Omental fat pad (tissue), 4 donors: ENCODE results near the gene LRP2. TPM values are rescaled to one million over a fixed set of nuclear protein-coding genes. Genes with fewer than 3 reads are reported as not detected.

ENCODE experiments used
- ATAC-seq: fragments of 150-250 bp; one replicate; pipeline ENCODE4 v1.9.1; 2016; ENCODE audit warnings: mild to moderate bottlenecking, moderate library complexity; ENCODE audit not compliant: low FRiP score
- DNase-seq: peaks from one replicate; pipeline ENCODE4 v3.0.0-alpha.2; 2019; ENCODE audit warnings: low spot score
- CTCF ChIP-seq, 3 donors: fragments of 450-650 bp; IDR thresholded peaks; one replicate each; pipeline ENCODE4 v1.5.1; 2016 to 2017; ENCODE audit warnings: antibody characterized with exemption in 3 of 3, mild to moderate bottlenecking in 3 of 3, moderate library complexity in 2 of 3
- total RNA-seq, 4 donors: library from RNA; depleted of rRNA; stranded (reverse); fragments of >200 nt; gene quantifications; one replicate each; pipeline ENCODE4 v1.1.0, GENCODE V29; 2016

LRP2 gene
- total RNA-seq, 4 donors from 2014 or later = 12.2 to 58.3 (median 14.1) TPM; not detected in 1

- no peak for ATAC-seq
- no peak for DNase-seq
- TF ChIP-seq CTCF (IDR thresholded peaks at IDR 0.05) = no peak
Observed at GRCh38 chr2:169106563-169107545, 255.5 kb downstream of the LRP2 start.

- DNase-seq (no peak), ATAC-seq (no peak)
- no peak for TF ChIP-seq CTCF (IDR thresholded peaks at IDR 0.05)
Observed at GRCh38 chr2:169106134-169106533, 256.2 kb downstream of the LRP2 start.

- DNase-seq = no peak
- no peak for ATAC-seq
- no peak for TF ChIP-seq CTCF (IDR thresholded peaks at IDR 0.05)
Observed at GRCh38 chr2:169105476-169105875, 256.9 kb downstream of the LRP2 start.

GRCh38 chr2:169104848-169105247, 257.5 kb downstream of the LRP2 start:
- TF ChIP-seq CTCF (IDR thresholded peaks at IDR 0.05) = no peak
- DNase-seq = no peak

GRCh38 chr2:169095621-169096105, 266.7 kb downstream of the LRP2 start:
- no peak for TF ChIP-seq CTCF (IDR thresholded peaks at IDR 0.05)
- ATAC-seq = peak; percentile 68

More at GRCh38 chr2:169104848-169105247, 257.5 kb downstream of the LRP2 start:
- no peak for ATAC-seq

GRCh38 chr2:169094676-169095075, 267.7 kb downstream of the LRP2 start:
- ATAC-seq (no peak), DNase-seq (no peak)
- no peak for TF ChIP-seq CTCF (IDR thresholded peaks at IDR 0.05)

More at GRCh38 chr2:169095621-169096105, 266.7 kb downstream of the LRP2 start:
- no peak for DNase-seq
